SU-DHL-6 (cell line): ENCODE results near the gene TRAPPC2L.

Experiments used
- H2AFZ ChIP-seq: fragments of 200-600 bp; sonication (generic); 2 replicates; pipeline ENCODE4 v1.6.1; 2014; ENCODE audit warnings: low read depth, mild to moderate bottlenecking, moderate library complexity, mixed read lengths, antibody characterized with exemption, low read length; ENCODE audit not compliant: severe bottlenecking
- H3F3A ChIP-seq: fragments of 200-600 bp; shearing (Covaris generic); 2 replicates; pipeline ENCODE4 v1.6.0; 2016; ENCODE audit warnings: antibody characterized with exemption, mild to moderate bottlenecking; ENCODE audit not compliant: insufficient read depth
- H3K27ac ChIP-seq: fragments of 200-600 bp; sonication (generic); 2 replicates; pipeline ENCODE4 v1.5.1; 2016; ENCODE audit warnings: low read depth, mild to moderate bottlenecking, low read length, moderate library complexity, mixed read lengths
- H3K27me3 ChIP-seq: fragments of 200-600 bp; sonication (generic), shearing (Covaris generic); 2 replicates; pipeline ENCODE4 v1.6.0; 2014; ENCODE audit warnings: mild to moderate bottlenecking, low read length
- H3K36me3 ChIP-seq: fragments of 200-600 bp; sonication (generic); 2 replicates; pipeline ENCODE4 v1.6.1; 2014; ENCODE audit warnings: mild to moderate bottlenecking, low read length, mixed read lengths
- H3K4me2 ChIP-seq: fragments of 300-600, 200-600 bp; shearing (Covaris generic), sonication (generic); 2 replicates; pipeline ENCODE4 v1.6.0; 2014; ENCODE audit warnings: low read length, low read depth, mild to moderate bottlenecking; ENCODE audit not compliant: poor library complexity, severe bottlenecking
- H3K4me3 ChIP-seq: fragments of 200-600 bp; sonication (generic); 2 replicates; pipeline ENCODE4 v1.5.1; 2014; ENCODE audit warnings: antibody characterized with exemption, low read length, mild to moderate bottlenecking, mixed read lengths; ENCODE audit not compliant: insufficient read depth, poor library complexity, severe bottlenecking
- H3K79me2 ChIP-seq: fragments of 200-600 bp; sonication (generic); 2 replicates; pipeline ENCODE4 v1.6.1; 2014; ENCODE audit warnings: mild to moderate bottlenecking, low read length, moderate library complexity; ENCODE audit not compliant: insufficient read depth
- H3K9ac ChIP-seq: fragments of 200-600 bp; sonication (generic); 2 replicates; pipeline ENCODE4 v1.7.0; 2014; ENCODE audit warnings: mild to moderate bottlenecking, low read length
- H3K9me2 ChIP-seq: fragments of 200-600 bp; sonication (generic); replicated peaks from 2 replicates; pipeline ENCODE4 v1.6.1; 2014; ENCODE audit warnings: low read length; ENCODE audit not compliant: insufficient read depth
- H3K9me3 ChIP-seq: fragments of 200-600 bp; sonication (generic); 2 replicates; pipeline ENCODE4 v1.6.1; 2014; ENCODE audit warnings: low read length, mixed read lengths; ENCODE audit not compliant: insufficient read depth
- H4K20me1 ChIP-seq: fragments of 200-600 bp; sonication (generic); 2 replicates; pipeline ENCODE4 v1.6.1; 2014; ENCODE audit warnings: low read depth, mild to moderate bottlenecking, antibody characterized with exemption, low read length, moderate library complexity, mixed read lengths
- EZH2phosphoT487 ChIP-seq: fragments of 200-600 bp; sonication (generic), shearing (Covaris generic); conservative IDR thresholded peaks from 2 replicates; pipeline ENCODE4 v1.6.1; 2018; ENCODE audit warnings: mild to moderate bottlenecking, antibody characterized with exemption, low read length, moderate library complexity, mixed read lengths
- TF ChIP-seq, protein P1 (sequence below): fragments of 200-600 bp; sonication (generic); IDR thresholded peaks from one replicate; pipeline ENCODE4 v1.5.1; 2017; ENCODE audit warnings: antibody characterized with exemption, mild to moderate bottlenecking, low read length, moderate library complexity; ENCODE audit not compliant: insufficient read depth, poor library complexity, severe bottlenecking

The TRAPPC2L gene

GRCh38 chr16:88910284-88911135 lies 53.6 kb downstream of the TRAPPC2L start:
- H3K27me3 ChIP-seq, result no peaks in the 10 kb centered on the region
- no peaks in the 10 kb centered on the region for H3K9me3 ChIP-seq
- H3K4me2 ChIP-seq, result no peak overlapping the region
- no peak overlapping the region for H2AFZ ChIP-seq
- H3K36me3 ChIP-seq, result 0 out of 2 replicates have a peak, but pooled peaks cover 5% of the 10 kb centered on the region
- no peak overlapping the region for H3K27ac ChIP-seq
- H4K20me1 ChIP-seq, result peaks cover 35% of the 10 kb centered on the region; the same call in 1 of the 2 replicates
- H3K79me2 ChIP-seq, result peaks cover 93% of the 10 kb centered on the region
- no peaks in the 10 kb centered on the region for H3K9me2 ChIP-seq
- TF ChIP-seq, protein P1, sequence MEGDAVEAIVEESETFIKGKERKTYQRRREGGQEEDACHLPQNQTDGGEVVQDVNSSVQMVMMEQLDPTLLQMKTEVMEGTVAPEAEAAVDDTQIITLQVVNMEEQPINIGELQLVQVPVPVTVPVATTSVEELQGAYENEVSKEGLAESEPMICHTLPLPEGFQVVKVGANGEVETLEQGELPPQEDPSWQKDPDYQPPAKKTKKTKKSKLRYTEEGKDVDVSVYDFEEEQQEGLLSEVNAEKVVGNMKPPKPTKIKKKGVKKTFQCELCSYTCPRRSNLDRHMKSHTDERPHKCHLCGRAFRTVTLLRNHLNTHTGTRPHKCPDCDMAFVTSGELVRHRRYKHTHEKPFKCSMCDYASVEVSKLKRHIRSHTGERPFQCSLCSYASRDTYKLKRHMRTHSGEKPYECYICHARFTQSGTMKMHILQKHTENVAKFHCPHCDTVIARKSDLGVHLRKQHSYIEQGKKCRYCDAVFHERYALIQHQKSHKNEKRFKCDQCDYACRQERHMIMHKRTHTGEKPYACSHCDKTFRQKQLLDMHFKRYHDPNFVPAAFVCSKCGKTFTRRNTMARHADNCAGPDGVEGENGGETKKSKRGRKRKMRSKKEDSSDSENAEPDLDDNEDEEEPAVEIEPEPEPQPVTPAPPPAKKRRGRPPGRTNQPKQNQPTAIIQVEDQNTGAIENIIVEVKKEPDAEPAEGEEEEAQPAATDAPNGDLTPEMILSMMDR, result no peak
- no peak overlapping the region for H3K9ac ChIP-seq
- H3K4me3 ChIP-seq, result no peak overlapping the region
- no peaks in the 10 kb centered on the region for H3F3A ChIP-seq

DNA sequence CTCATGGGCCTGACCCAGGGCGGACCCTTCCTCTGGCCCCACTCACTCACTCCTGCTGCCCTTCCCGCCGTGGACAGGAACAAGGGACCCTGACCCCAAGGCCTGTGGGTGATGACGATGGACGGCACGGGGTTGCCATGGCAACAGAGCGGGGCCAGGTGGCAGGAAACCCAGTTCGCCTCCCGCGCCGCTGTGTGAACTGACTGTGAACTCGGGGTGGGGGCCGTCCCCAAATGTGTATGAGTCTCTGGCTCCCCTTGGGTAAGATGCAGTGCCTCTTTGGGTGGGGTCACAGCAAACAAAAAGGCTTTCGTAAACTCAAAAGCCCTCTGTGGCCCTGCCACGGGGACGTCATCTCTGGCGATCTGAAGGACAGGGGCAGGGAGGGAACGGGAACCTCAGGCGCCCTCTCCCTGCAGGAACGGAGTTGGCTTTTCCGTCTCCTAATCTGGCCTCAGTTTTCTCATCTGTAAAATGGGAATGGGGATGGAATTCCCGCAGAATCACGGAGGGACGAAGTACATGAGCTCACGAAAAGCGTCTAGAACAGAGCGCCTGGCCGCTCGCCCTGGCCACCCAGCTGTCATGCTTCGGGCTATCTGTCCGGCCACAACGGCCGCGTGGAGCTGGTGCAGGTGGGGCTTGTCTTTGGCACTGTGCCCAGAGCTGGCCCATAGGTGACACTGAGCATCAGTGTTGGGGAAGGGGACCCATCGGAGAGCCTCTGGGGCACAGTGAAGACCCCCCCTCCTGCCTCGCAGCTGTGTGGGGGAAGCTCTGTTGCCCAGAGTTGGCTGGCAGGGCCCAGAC lies 54.4 kb downstream of the TRAPPC2L start:
- Histone ChIP-seq H2AFZ (no peak overlapping the region), H3K27me3 (no peaks in the 10 kb centered on the region), H3K9me3 (no peaks in the 10 kb centered on the region), H3F3A (no peaks in the 10 kb centered on the region), H3K79me2 (peaks cover 94% of the 10 kb centered on the region), H3K27ac (no peak overlapping the region), H4K20me1 (peaks cover 37% of the 10 kb centered on the region; the same call in 1 of the 2 replicates), H3K9me2 (no peaks in the 10 kb centered on the region), H3K4me3 (no peak overlapping the region), H3K9ac (no peak overlapping the region), H3K4me2 (no peak overlapping the region), H3K36me3 (0 out of 2 replicates have a peak, but pooled peaks cover 5% of the 10 kb centered on the region)
- TF ChIP-seq, protein P1, result no peak
- TF ChIP-seq EZH2phosphoT487, result no peak

GRCh38 chr16:88911946-88912310 lies 55.0 kb downstream of the TRAPPC2L start:
- no peak for TF ChIP-seq EZH2phosphoT487
- TF ChIP-seq, protein P1, result no peak
- Histone ChIP-seq H3K9me2 (no peaks in the 10 kb centered on the region), H4K20me1 (peaks cover 37% of the 10 kb centered on the region; the same call in 1 of the 2 replicates), H3F3A (no peaks in the 10 kb centered on the region), H3K9ac (no peak overlapping the region), H3K4me3 (no peak overlapping the region), H3K4me2 (no peak overlapping the region), H3K79me2 (peaks cover 92% of the 10 kb centered on the region), H2AFZ (no peak overlapping the region), H3K9me3 (no peaks in the 10 kb centered on the region), H3K27me3 (no peaks in the 10 kb centered on the region), H3K27ac (no peak overlapping the region), H3K36me3 (0 out of 2 replicates have a peak, but pooled peaks cover 5% of the 10 kb centered on the region)
